NB4 (cell line): ENCODE data around the gene ITGA6.

Experiments used
- DNase-seq: peaks from one replicate; pipeline ENCODE4 v3.0.0; 2010; ENCODE audit warnings: low read depth
- H3K4me3 ChIP-seq: one replicate; pipeline ENCODE4 v1.5.1; 2011; ENCODE audit warnings: mild to moderate bottlenecking, low read depth, low read length, moderate library complexity
- CTCF ChIP-seq: IDR thresholded peaks from one replicate; pipeline ENCODE4 v1.5.1; 2012; ENCODE audit warnings: low read depth, low read length
- MAX ChIP-seq: IDR thresholded peaks from 2 replicates; pipeline ENCODE4 v1.6.1; 2011; ENCODE audit warnings: low read depth, low read length
- MYC ChIP-seq: IDR thresholded peaks from 2 replicates; pipeline ENCODE4 v1.6.1; 2011; ENCODE audit warnings: low read depth, low read length
- POLR2A ChIP-seq: IDR thresholded peaks from 2 replicates; pipeline ENCODE4 v1.6.1; 2011; ENCODE audit warnings: mild to moderate bottlenecking; ENCODE audit not compliant: insufficient read length; ENCODE audit errors: extremely low read depth

Gene ITGA6

GRCh38 chr2:172420216-172420615 is 7.2 kb upstream of the ITGA6 start:
- H3K4me3 ChIP-seq: no peak overlapping the region
- no peak for DNase-seq
- TF ChIP-seq MYC: no peak
- TF ChIP-seq MAX: no peak
- TF ChIP-seq CTCF: no peak
- no peak for TF ChIP-seq POLR2A

GRCh38 chr2:172423160-172423559 is 4.2 kb upstream of the ITGA6 start:
- no peak overlapping the region for H3K4me3 ChIP-seq
- TF ChIP-seq MYC: no peak
- TF ChIP-seq MAX: no peak
- no peak for TF ChIP-seq CTCF
- no peak for DNase-seq

- peak; percentile 21 for DNase-seq
- no peak for TF ChIP-seq POLR2A
- no peak overlapping the region for H3K4me3 ChIP-seq
These were observed 2.0 kb upstream of the ITGA6 start for GRCh38 chr2:172425336-172425735.

GRCh38 chr2:172426635-172427255 is 641 bp upstream of the ITGA6 start:
- no peak for DNase-seq
- peak overlapping the region; percentile 46 for H3K4me3 ChIP-seq
- TF ChIP-seq MAX (peak; percentile 71), CTCF (no peak)

- H3K4me3 ChIP-seq: peak overlapping the region; percentile 59
- TF ChIP-seq MYC (0 out of 2 replicates have a peak, but pooled peaks have one; percentile 20), MAX (no peak)
- peak; percentile 62 for DNase-seq
These were observed 825 bp downstream of the ITGA6 start for GRCh38 chr2:172427990-172428831.

- TF ChIP-seq MAX (no peak), POLR2A (no peak), CTCF (no peak), MYC (no peak)
- DNase-seq: no peak
- no peak overlapping the region for H3K4me3 ChIP-seq
These were observed 1.4 kb downstream of the ITGA6 start for GRCh38 chr2:172428832-172429210.
